Measurements from ENCODE around the gene ADI1. TPM values are rescaled to one million over a fixed set of nuclear protein-coding genes. Genes with fewer than 3 reads are reported as not detected.

ADI1 gene
- total RNA-seq, 1 donor from 2014 or later, result 41.6 TPM

DNA sequence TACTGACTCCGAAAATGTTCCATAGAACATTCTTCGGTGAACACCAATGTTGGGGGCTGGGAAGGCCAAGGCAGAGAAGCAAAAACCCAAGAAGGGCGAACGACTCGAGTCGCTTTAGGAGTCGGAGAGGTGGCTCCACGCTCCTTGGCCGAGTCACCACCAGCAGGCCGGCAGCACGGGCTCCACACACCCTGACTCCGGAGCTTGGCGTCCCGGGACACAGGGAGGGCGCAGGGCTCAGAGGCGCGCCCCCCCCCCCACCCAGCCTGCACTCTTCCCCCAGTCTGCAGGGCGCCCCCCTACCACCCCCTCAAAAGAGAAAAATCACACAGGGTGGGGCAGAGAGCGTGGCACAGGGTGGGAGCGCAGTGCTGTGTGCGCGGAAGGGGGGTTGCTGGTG lies 7.5 kb upstream of the ADI1 start:
- H4K20me1 ChIP-seq (ENCODE audit: insufficient read depth, low read length), result no peaks in the 10 kb centered on the region
- Mint-ChIP-seq H3K27ac (ENCODE audit: unreplicated experiment) (no peak overlapping the region), H3K36me3 (ENCODE audit: low read depth, unreplicated experiment) (no peaks in the 10 kb centered on the region), H3K27me3 (ENCODE audit: low read depth, unreplicated experiment) (no peaks in the 10 kb centered on the region), H3K4me1 (ENCODE audit: low read depth, unreplicated experiment) (peaks cover 15% of the 10 kb centered on the region), H3K4me3 (ENCODE audit: unreplicated experiment) (no peak overlapping the region), H3K9me3 (ENCODE audit: unreplicated experiment) (no peaks in the 10 kb centered on the region)
- H3K79me2 ChIP-seq (ENCODE audit: insufficient read depth, low read length), result no peaks in the 10 kb centered on the region
- no peak overlapping the region for H3K4me3 ChIP-seq (ENCODE audit: insufficient read depth, low read depth, low read length)
- no peaks in the 10 kb centered on the region for H3K27me3 ChIP-seq (ENCODE audit: insufficient read depth, low read length)
- no peak overlapping the region for H3K9ac ChIP-seq (ENCODE audit: low read length)
- TF ChIP-seq EZH2 (IDR thresholded peaks at IDR 0.05; ENCODE audit: insufficient read depth, low read length), result no peak
- TF ChIP-seq, protein P1, sequence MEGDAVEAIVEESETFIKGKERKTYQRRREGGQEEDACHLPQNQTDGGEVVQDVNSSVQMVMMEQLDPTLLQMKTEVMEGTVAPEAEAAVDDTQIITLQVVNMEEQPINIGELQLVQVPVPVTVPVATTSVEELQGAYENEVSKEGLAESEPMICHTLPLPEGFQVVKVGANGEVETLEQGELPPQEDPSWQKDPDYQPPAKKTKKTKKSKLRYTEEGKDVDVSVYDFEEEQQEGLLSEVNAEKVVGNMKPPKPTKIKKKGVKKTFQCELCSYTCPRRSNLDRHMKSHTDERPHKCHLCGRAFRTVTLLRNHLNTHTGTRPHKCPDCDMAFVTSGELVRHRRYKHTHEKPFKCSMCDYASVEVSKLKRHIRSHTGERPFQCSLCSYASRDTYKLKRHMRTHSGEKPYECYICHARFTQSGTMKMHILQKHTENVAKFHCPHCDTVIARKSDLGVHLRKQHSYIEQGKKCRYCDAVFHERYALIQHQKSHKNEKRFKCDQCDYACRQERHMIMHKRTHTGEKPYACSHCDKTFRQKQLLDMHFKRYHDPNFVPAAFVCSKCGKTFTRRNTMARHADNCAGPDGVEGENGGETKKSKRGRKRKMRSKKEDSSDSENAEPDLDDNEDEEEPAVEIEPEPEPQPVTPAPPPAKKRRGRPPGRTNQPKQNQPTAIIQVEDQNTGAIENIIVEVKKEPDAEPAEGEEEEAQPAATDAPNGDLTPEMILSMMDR (IDR thresholded peaks at IDR 0.05; ENCODE audit: insufficient read depth, low read depth, low read length), result no peak
- peaks cover 16% of the 10 kb centered on the region for H3K4me1 ChIP-seq (ENCODE audit: insufficient read depth, low read length)
- H3K9me3 ChIP-seq (ENCODE audit: insufficient read depth, low read depth, low read length), result no peaks in the 10 kb centered on the region
- DNase-seq (ENCODE audit: low read depth) (no peak), FAIRE-seq (no peak)
- no peaks in the 10 kb centered on the region for H3K36me3 ChIP-seq (ENCODE audit: insufficient read depth, low read length)
- H3K4me2 ChIP-seq (ENCODE audit: low read length), result no peak overlapping the region
- no peak overlapping the region for H2AFZ ChIP-seq (ENCODE audit: low read depth, low read length)
- H3K27ac ChIP-seq (ENCODE audit: low read depth, low read length), result no peak overlapping the region

DNA sequence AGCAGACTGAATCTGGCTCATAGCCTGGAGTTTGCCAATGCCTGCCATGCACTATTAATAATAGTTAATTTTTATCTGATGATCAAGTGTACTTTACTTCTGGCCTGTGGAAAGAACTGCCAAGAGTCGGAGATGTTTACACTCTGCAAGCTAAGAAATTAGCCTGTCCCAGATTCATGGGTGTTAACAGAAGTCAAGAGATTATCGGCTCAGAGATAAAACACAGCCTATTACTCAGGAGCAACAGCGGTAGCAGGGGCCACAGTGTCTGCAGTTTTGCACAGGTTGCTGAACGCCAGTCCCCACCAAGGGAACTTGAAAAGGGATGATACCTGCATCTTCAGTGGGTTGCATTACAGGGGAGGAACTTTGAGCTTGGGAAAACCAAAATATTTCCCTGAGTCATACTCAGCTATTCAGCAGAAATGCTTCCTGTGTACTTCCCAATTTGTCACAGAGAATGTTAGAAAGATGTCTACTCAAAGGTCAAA lies 4.3 kb upstream of the ADI1 start:
- DNase-seq (ENCODE audit: low read depth), result peak; percentile 61
- no peak overlapping the region for H3K9ac ChIP-seq (ENCODE audit: low read length)
- peaks cover 21% of the 10 kb centered on the region for H3K4me1 ChIP-seq (ENCODE audit: insufficient read depth, low read length)
- no peak overlapping the region for H3K27ac ChIP-seq (ENCODE audit: low read depth, low read length)
- Mint-ChIP-seq H3K9me3 (ENCODE audit: unreplicated experiment) (no peaks in the 10 kb centered on the region), H3K27me3 (ENCODE audit: low read depth, unreplicated experiment) (no peaks in the 10 kb centered on the region), H3K4me3 (ENCODE audit: unreplicated experiment) (peak overlapping the region; percentile 28), H3K27ac (ENCODE audit: unreplicated experiment) (peak overlapping the region; percentile 67), H3K4me1 (ENCODE audit: low read depth, unreplicated experiment) (peaks cover 19% of the 10 kb centered on the region), H3K36me3 (ENCODE audit: low read depth, unreplicated experiment) (no peaks in the 10 kb centered on the region)
- H3K4me3 ChIP-seq (ENCODE audit: insufficient read depth, low read depth, low read length), result no peak overlapping the region
- H3K4me2 ChIP-seq (ENCODE audit: low read length), result peak overlapping the region; percentile 63
- TF ChIP-seq EZH2 (IDR thresholded peaks at IDR 0.05; ENCODE audit: insufficient read depth, low read length), result no peak
- TF ChIP-seq, protein P1 (IDR thresholded peaks at IDR 0.05; ENCODE audit: insufficient read depth, low read depth, low read length), result no peak
- H3K27me3 ChIP-seq (ENCODE audit: insufficient read depth, low read length), result no peaks in the 10 kb centered on the region
- no peaks in the 10 kb centered on the region for H4K20me1 ChIP-seq (ENCODE audit: insufficient read depth, low read length)
- no peaks in the 10 kb centered on the region for H3K79me2 ChIP-seq (ENCODE audit: insufficient read depth, low read length)
- FAIRE-seq, result no peak
- H3K36me3 ChIP-seq (ENCODE audit: insufficient read depth, low read length), result no peaks in the 10 kb centered on the region
- no peaks in the 10 kb centered on the region for H3K9me3 ChIP-seq (ENCODE audit: insufficient read depth, low read depth, low read length)
- no peak overlapping the region for H2AFZ ChIP-seq (ENCODE audit: low read depth, low read length)

DNA sequence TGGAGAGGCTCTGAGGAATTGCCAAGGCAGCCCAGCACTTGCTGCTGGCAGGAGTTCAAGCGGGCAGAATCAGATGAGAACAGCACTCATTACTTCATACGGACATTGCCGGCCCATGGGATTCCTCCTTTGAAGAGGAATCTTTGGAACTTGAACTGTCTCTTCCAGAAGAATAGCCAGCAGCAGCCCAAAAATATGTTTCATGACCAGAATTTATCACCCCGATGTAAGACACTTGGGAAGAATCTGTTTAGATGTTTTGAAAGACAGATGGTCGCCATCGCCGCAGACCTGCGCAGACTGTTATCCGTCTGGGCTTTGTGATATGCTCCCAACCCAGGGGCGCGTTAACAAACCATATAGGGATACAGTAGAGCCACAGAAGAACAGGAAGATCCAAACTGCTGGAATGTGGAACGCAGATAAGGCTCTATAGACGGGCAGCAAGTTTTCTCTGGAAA lies 3.7 kb upstream of the ADI1 start:
- Mint-ChIP-seq H3K27me3 (ENCODE audit: low read depth, unreplicated experiment) (no peaks in the 10 kb centered on the region), H3K9me3 (ENCODE audit: unreplicated experiment) (no peaks in the 10 kb centered on the region), H3K4me3 (ENCODE audit: unreplicated experiment) (no peak overlapping the region), H3K36me3 (ENCODE audit: low read depth, unreplicated experiment) (no peaks in the 10 kb centered on the region), H3K4me1 (ENCODE audit: low read depth, unreplicated experiment) (peaks cover 20% of the 10 kb centered on the region), H3K27ac (ENCODE audit: unreplicated experiment) (no peak overlapping the region)
- DNase-seq (ENCODE audit: low read depth), result peak; percentile 57
- H3K4me3 ChIP-seq (ENCODE audit: insufficient read depth, low read depth, low read length), result no peak overlapping the region
- H3K79me2 ChIP-seq (ENCODE audit: insufficient read depth, low read length), result peaks cover 4% of the 10 kb centered on the region
- H3K27ac ChIP-seq (ENCODE audit: low read depth, low read length), result no peak overlapping the region
- FAIRE-seq, result no peak
- no peak for TF ChIP-seq EZH2 (IDR thresholded peaks at IDR 0.05; ENCODE audit: insufficient read depth, low read length)
- TF ChIP-seq, protein P1 (IDR thresholded peaks at IDR 0.05; ENCODE audit: insufficient read depth, low read depth, low read length), result no peak
- no peak overlapping the region for H2AFZ ChIP-seq (ENCODE audit: low read depth, low read length)
- H3K4me1 ChIP-seq (ENCODE audit: insufficient read depth, low read length), result peaks cover 21% of the 10 kb centered on the region
- no peaks in the 10 kb centered on the region for H4K20me1 ChIP-seq (ENCODE audit: insufficient read depth, low read length)
- no peaks in the 10 kb centered on the region for H3K9me3 ChIP-seq (ENCODE audit: insufficient read depth, low read depth, low read length)
- H3K9ac ChIP-seq (ENCODE audit: low read length), result no peak overlapping the region
- no peaks in the 10 kb centered on the region for H3K36me3 ChIP-seq (ENCODE audit: insufficient read depth, low read length)
- H3K27me3 ChIP-seq (ENCODE audit: insufficient read depth, low read length), result no peaks in the 10 kb centered on the region
- H3K4me2 ChIP-seq (ENCODE audit: low read length), result no peak overlapping the region

All from astrocyte (in vitro differentiated cells and primary cell).